NK-92 (cell line): ENCODE data around the gene TSR2.

Experiments
- DNase-seq: peaks from one replicate; lab custom pipeline; 2025; ENCODE audit not compliant: unreplicated experiment; lab: John Stamatoyannopoulos, UW

The TSR2 gene, protein sequence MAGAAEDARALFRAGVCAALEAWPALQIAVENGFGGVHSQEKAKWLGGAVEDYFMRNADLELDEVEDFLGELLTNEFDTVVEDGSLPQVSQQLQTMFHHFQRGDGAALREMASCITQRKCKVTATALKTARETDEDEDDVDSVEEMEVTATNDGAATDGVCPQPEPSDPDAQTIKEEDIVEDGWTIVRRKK

DNA sequence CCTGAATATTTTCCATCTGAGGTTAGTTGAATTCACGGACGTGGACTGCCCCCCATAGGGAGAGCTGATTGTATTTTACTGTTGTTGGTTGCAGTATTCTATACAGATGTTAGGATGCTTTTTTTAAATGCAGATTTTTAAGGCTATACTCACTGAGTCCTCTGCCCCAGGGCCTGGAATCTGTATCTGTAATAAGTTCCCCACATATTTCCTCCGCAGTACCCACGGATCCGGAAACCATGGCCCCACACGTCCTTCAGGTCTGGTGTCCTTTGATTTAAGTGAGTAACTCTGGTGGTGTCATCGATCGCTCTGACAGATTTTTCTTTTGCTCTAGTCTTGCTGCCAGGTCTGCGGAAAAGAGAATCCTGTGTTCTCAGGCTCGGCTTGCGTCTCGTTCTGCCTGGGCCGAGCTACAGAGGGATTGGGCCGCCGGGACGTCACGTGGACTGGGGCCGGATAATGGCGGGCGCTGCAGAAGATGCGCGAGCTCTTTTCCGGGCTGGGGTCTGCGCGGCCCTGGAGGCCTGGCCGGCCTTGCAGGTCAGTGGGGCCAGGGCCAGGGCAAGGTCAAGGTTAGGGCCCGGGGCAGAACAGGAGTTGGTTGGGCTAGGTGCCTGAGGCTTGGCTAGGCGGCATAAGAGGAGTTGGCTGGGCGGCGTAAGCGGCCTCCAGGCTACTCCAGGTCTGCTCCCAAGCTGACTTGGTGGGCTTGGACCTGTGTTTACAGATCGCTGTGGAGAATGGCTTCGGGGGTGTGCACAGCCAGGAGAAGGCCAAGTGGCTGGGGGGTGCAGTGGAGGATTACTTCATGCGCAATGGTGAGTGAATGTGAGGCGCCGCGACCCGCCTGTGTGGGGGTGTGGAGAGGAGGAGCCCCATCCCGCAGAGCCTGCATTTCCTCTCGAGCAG is at the start of gene TSR2:
TSR2 (plus strand) TSS at position 445 of the 912 bp plus-strand sequence; CDS start at position 463, 18 bp downstream.
- no peak for DNase-seq

- no peak for DNase-seq
Observed at GRCh38 chrX:54397113-54397512, 43.1 kb upstream of the TSR2 start.

GRCh38 chrX:54407266-54407665 is 32.9 kb upstream of the TSR2 start:
- no peak for DNase-seq

DNA sequence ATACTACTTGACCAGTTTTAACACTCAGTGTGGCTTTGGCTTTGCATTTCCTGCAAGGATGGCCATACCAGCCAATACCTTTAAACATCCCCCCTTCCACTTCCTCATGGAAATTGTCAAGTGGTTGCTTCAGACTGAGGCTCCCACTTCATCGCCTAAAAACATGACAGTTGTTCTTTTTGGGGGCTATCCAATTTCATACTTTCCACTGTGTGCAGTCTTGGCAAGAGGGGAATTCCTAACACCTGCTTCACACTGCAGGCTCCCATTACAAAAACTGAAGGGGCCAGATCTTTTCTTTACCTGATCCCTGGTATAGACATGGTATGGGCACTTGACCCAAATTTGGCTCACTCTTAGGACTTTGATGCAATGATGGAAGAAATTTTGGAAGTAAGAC is 28.5 kb upstream of the TSR2 start:
- no peak for DNase-seq

DNA sequence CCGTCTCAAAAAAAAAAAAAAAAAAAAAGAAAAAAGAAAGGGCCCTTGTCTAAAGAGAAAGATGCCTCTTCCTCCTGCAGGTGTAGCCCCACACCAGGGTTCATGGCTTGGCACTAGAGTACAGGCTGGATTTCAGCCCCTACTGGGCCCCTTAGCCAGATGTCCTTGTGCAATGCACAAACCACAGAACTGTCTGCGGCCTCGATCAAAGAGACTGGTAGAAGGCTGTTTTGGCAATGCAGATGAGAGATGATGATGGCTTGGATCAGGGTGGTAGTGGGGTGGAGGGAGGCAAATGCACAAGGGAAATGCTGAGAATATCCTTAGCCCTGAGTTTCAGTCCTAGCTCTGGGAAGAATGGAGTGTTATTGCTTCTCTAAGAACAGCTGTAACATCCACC is 26.5 kb upstream of the TSR2 start:
- no peak for DNase-seq

DNA sequence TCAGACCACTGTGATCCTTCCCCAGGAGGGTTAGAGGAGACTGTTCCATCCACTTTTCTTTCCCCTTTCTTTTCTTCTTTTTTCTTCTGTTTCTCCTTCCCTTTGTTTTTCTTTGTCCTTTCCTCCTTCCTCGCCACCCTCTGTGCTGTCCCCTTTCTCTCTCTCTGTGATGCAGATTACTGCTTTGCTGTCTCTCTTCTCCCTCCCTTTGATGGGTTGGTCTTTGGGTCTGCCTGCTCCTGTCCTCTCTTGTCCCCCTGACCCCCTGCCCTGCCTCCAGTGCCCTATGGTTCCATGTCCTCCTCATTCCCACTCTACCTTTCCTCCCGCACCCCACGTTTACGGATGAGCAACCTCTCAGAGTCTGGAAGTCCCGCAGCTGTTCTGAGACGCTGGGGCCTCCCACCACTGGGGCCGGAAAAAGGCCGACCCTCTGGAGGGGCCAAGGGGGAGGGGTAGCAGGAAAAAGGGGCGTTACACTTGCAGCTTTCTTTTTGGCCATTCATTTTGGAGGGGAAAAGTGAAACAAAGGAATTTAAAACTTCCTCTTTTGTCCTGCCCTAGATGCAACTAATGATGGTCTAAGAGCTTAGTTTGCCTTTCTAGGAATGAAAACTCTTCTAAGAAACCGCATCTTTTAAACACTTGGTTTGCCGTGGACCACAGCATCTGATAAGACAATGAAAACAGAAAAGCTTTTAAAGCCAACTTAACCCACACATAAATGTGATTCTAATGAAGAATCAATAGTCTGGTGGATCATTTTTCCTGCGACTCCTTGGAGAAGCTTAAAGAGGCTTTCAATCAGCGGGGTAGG is 24.5 kb upstream of the TSR2 start:
- no peak for DNase-seq

GRCh38 chrX:54416965-54417364 is 23.2 kb upstream of the TSR2 start:
- DNase-seq = no peak

GRCh38 chrX:54419559-54420302 is 20.5 kb upstream of the TSR2 start:
- no peak for DNase-seq

DNA sequence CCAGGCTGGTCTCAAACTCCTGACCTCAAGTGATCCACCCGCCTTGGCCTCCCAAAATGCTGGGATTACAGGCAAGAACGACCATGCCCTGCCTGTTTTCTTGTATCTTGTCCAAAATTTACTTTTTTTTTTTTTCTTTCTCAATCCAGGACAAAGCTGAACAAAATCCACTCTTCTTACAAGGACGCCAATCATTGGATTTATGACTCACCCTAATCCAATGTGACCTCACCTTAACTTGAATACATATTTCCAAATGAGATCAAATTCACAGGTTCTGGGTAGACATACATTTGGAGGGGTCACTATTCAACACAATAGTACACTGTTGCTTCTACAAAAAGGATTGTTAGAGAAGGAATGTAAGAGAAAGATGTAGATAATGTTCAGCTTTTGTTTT is 18.0 kb upstream of the TSR2 start:
- DNase-seq = no peak

DNA sequence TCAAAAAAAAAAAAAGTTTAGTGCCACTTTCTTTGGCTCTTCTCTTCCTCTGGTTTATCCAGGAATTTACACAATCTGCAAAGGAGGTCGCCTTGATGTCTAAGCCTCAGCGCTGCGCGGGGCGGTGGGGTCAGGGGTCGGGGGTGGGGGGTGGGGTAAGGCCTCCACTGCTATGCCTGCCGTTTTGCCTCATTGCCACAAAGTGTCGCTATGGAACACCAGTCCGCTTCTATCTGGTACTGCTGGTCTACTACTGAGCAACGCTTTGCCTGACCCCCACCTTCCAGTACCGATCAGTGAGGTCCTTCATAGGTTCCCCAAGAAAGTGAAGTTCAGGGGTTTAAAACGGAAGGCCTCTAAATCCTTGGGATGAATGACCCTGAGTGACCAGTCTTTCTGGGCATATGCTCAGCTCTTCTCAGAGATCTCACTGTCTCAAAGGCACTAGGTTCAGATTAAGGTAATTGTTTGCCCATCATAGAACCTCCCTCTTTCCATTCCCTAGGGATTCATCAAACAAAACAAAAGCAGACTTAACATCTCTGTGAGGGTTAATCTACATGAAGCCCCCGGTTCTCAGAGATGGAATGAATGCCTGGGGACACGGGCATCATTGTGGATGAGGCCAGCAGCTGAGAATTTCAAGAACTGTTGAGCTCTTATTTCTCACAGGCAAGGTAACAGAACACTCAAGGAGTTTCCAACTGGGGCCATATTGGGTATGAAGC is 16.9 kb upstream of the TSR2 start:
- no peak for DNase-seq

DNA sequence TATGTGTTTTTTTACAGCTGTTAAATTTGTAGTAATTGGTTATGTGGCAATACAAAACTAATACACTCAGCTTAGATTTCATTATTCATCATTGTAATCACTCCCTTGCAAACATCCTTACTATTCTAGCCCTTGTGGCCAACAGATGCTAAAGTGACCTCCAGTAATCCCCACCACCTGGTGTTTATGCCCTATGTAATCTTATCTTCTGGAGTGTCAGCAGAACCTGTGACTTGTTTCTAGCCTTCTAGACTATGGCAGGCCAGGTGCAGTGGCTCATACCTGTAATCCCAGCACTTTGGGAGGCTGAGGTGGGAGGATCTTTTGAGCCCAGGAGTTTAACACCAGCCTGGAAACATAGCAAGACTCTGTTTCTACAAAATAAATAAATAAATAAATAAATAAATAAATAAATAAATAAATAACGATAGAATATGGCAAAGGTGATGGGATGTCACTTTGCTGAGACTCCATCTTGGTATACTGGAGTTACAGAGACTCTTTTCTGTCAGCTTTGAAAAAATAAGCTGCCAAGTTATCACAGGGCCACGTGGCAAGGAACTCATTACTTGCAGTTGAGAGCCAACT is 12.3 kb upstream of the TSR2 start:
- DNase-seq = no peak

DNA sequence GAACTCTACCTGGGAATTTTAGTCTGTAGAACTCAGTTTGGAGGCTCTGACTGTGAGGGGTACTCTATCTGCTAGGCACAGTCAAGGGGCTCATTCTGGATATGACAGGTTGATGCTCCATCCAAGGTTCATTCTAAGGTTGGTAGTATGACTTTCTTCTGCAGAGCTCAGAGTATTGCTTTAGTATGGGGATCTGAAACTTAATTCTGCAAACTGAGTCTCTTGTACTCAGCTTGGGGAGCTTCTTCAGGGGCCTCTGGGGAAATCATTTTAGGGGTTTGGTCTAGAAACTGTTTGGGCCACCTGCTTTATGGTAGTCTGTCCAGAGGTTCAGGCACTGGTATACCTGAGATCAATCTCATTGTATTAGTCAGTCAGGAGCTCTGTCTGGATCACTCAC is 9.7 kb upstream of the TSR2 start:
- no peak for DNase-seq

DNA sequence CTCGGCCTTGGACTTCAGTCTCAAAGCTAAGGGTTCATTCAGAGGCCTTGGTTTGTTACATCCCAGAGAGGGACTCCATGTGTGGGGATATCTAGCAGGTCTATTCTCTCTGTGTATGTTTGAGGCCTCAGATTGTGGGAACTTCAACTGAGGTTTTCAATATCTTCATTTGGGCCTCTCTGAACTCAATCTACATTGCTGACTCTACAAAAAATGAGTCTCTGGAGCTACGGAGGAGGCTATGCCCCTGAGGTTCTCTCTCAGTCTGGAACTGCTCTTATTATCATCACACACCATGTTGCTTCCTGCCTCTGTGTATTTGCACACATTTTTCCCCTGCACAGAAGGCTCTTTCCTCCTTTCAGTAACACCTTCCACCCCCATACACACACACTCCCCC is 5.1 kb upstream of the TSR2 start:
- DNase-seq = no peak

DNA sequence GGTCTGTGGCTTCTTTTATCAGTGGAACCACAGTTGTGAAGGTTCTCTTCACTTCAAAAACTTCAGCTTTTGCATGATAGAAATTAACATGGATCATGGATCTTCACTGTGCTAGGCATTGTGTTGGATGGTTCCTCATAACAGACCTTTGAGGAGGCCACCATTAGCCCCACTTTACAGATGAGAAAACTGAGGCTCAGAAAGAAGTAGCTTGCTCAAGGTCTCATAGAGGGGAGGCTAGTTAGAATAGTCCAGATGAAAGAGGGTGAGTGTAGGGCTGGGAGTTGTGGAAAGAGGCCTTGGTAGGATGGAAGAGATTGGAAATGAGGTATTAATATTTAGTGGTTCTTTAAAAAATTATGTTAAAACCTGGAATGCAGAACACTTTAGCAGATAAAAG is 2.6 kb downstream of the TSR2 start:
- DNase-seq = no peak

- no peak for DNase-seq
Observed at GRCh38 chrX:54444752-54445151, 4.5 kb downstream of the TSR2 start.

DNA sequence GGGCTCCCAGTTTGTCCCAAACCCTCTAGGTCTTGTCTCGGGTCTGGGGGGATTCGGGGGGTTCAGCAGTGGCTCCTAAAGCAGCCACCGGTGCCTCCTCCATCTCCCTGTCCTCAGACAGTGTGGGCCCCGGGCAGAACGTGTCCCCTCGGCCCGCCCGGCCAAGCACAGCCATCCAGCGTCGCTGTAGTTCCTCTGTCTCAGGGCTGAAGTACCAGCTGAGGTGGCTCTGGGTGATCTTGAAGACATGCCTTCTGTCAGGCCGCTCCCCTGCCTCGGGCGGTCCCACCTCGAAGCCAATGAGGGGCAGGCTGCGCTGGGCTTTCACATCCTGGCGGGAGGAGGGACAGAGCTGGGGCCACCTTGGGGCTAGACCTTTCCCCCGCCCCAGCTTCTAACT is 5.9 kb downstream of the TSR2 start:
- DNase-seq = no peak

DNA sequence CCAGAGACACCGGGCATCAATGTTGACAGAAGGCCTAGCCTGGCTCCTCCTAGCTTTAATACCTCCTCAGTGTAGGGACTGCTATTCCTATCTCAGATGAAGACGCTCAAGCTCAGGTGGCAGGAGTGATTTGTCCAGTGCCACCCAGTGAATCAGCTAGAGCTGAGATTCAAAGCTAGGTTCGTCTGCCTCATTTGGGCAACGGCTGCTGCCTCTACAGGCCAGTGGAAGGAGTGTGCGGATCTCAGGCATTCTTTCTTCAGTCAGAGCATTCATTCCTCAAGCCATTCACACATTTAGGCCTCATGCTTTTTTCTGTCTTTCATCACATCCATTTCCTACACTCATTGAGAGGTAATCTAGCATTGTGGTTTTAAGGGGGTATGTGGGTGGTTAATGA is 7.3 kb downstream of the TSR2 start:
- DNase-seq = no peak

DNA sequence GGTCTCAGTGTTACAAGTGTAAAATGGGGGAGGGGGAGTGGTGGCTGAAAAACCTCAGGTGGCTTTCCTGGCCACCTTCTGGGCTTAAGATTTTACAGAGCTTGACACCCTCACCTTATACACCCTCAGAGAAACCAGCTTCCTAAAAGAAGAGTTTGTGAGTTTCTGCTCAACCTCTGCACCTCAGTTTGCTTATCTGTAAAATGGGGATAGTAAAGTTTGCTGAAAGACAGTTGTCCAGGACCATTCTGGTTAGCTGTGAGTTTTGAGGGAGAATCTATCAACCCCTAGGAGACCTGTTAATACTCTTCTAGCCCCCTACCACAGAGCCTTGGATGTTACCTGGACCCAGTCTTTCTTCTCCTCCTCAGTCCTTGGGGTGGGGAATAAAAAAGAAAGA is 9.7 kb downstream of the TSR2 start:
- DNase-seq = no peak

- DNase-seq = no peak
Observed at GRCh38 chrX:54452920-54453319, 12.7 kb downstream of the TSR2 start.
